ENCODE results near the gene CNIH2. TPM values are rescaled to one million over a fixed set of nuclear protein-coding genes. Genes with fewer than 3 reads are reported as not detected.
"Not testable (repeated sequence)": the region's sequence is repeated elsewhere in the genome, so short reads cannot be mapped to it uniquely, and the experiment has no call there.

The CNIH2 gene
- total RNA-seq, 1 donor from 2014 or later, result not detected

GRCh38 chr11:66293777-66294625 is 16.0 kb downstream of the CNIH2 start:
- peaks cover 37 to 54% (median 39%) of the 10 kb centered on the region in 3 donors for H3K27me3 ChIP-seq (ENCODE audit: control insufficient read depth in 3 of 3, insufficient read depth in 3 of 3, low read length in 3 of 3)
- H3K4me3 ChIP-seq (ENCODE audit: low read length in 3 of 3), result no peak overlapping the region
- H3K9me3 ChIP-seq (ENCODE audit: control insufficient read depth in 3 of 3, low read length in 3 of 3), result no peaks in the 10 kb centered on the region
- no peak overlapping the region for H3K27ac ChIP-seq (ENCODE audit: low read depth, low read length)
- peaks cover 5 to 17% (median 10%) of the 10 kb centered on the region in 3 donors for H3K4me1 ChIP-seq (ENCODE audit: control insufficient read depth in 3 of 3, insufficient read depth in 3 of 3, low read length in 3 of 3)
- no peak overlapping the region for H3K9ac ChIP-seq (ENCODE audit: low read depth in 1 of 3, low read length in 3 of 3)
- H3K36me3 ChIP-seq (ENCODE audit: control insufficient read depth in 3 of 3, insufficient read depth in 3 of 3, low read length in 3 of 3), result no peaks in the 10 kb centered on the region

GRCh38 chr11:66294626-66295620 is 16.9 kb downstream of the CNIH2 start:
- H3K27ac ChIP-seq (ENCODE audit: low read depth, low read length), result no peak overlapping the region
- no peak overlapping the region for H3K9ac ChIP-seq (ENCODE audit: low read depth in 1 of 3, low read length in 3 of 3)
- no peak overlapping the region for H3K4me3 ChIP-seq (ENCODE audit: low read length in 3 of 3)
- peaks cover 37 to 54% (median 39%) of the 10 kb centered on the region in 3 donors for H3K27me3 ChIP-seq (ENCODE audit: control insufficient read depth in 3 of 3, insufficient read depth in 3 of 3, low read length in 3 of 3)
- no peaks in the 10 kb centered on the region for H3K36me3 ChIP-seq (ENCODE audit: control insufficient read depth in 3 of 3, insufficient read depth in 3 of 3, low read length in 3 of 3)
- H3K4me1 ChIP-seq (ENCODE audit: control insufficient read depth in 3 of 3, insufficient read depth in 3 of 3, low read length in 3 of 3), result peaks cover 0 to 9% (median 4%) of the 10 kb centered on the region in 3 donors
- no peaks in the 10 kb centered on the region for H3K9me3 ChIP-seq (ENCODE audit: control insufficient read depth in 3 of 3, low read length in 3 of 3)

- Histone ChIP-seq H3K4me3 (ENCODE audit: low read length in 3 of 3) (no peak overlapping the region), H3K27ac (ENCODE audit: low read depth, low read length) (no peak overlapping the region), H3K9me3 (ENCODE audit: control insufficient read depth in 3 of 3, low read length in 3 of 3) (no peaks in the 10 kb centered on the region)
Observed at GRCh38 chr11:66297610-66298009, 19.6 kb downstream of the CNIH2 start.

GRCh38 chr11:66299186-66299585 is 21.2 kb downstream of the CNIH2 start:
- Histone ChIP-seq H3K27ac (ENCODE audit: low read depth, low read length) (no peak overlapping the region), H3K4me3 (ENCODE audit: low read length in 3 of 3) (no peak overlapping the region), H3K36me3 (ENCODE audit: control insufficient read depth in 3 of 3, insufficient read depth in 3 of 3, low read length in 3 of 3) (no peaks in the 10 kb centered on the region), H3K4me1 (ENCODE audit: control insufficient read depth in 3 of 3, insufficient read depth in 3 of 3, low read length in 3 of 3) (no peaks in the 10 kb centered on the region), H3K9me3 (ENCODE audit: control insufficient read depth in 3 of 3, low read length in 3 of 3) (no peaks in the 10 kb centered on the region), H3K27me3 (ENCODE audit: control insufficient read depth in 3 of 3, insufficient read depth in 3 of 3, low read length in 3 of 3) (peaks cover 14 to 26% (median 15%) of the 10 kb centered on the region in 3 donors), H3K9ac (ENCODE audit: low read depth in 1 of 3, low read length in 3 of 3) (no peak overlapping the region)

More at GRCh38 chr11:66297610-66298009, 19.6 kb downstream of the CNIH2 start:
- no peaks in the 10 kb centered on the region for H3K4me1 ChIP-seq (ENCODE audit: control insufficient read depth in 3 of 3, insufficient read depth in 3 of 3, low read length in 3 of 3)
- H3K9ac ChIP-seq (ENCODE audit: low read depth in 1 of 3, low read length in 3 of 3), result no peak overlapping the region
- H3K27me3 ChIP-seq (ENCODE audit: control insufficient read depth in 3 of 3, insufficient read depth in 3 of 3, low read length in 3 of 3), result peaks cover 28 to 42% (median 29%) of the 10 kb centered on the region in 3 donors
- no peaks in the 10 kb centered on the region for H3K36me3 ChIP-seq (ENCODE audit: control insufficient read depth in 3 of 3, insufficient read depth in 3 of 3, low read length in 3 of 3)

- Histone ChIP-seq H3K9me3 (ENCODE audit: control insufficient read depth in 3 of 3, low read length in 3 of 3) (no peaks in the 10 kb centered on the region), H3K4me3 (ENCODE audit: low read length in 3 of 3) (no peak overlapping the region), H3K36me3 (ENCODE audit: control insufficient read depth in 3 of 3, insufficient read depth in 3 of 3, low read length in 3 of 3) (no peaks in the 10 kb centered on the region), H3K9ac (ENCODE audit: low read depth in 1 of 3, low read length in 3 of 3) (no peak overlapping the region), H3K27me3 (ENCODE audit: control insufficient read depth in 3 of 3, insufficient read depth in 3 of 3, low read length in 3 of 3) (no peaks in the 10 kb centered on the region), H3K4me1 (ENCODE audit: control insufficient read depth in 3 of 3, insufficient read depth in 3 of 3, low read length in 3 of 3) (no peaks in the 10 kb centered on the region), H3K27ac (ENCODE audit: low read depth, low read length) (no peak overlapping the region)
Observed at GRCh38 chr11:66302656-66303055, 24.7 kb downstream of the CNIH2 start.

GRCh38 chr11:66309475-66309874 is 31.5 kb downstream of the CNIH2 start:
- H3K9ac ChIP-seq (ENCODE audit: low read depth in 1 of 3, low read length in 3 of 3), result no peak overlapping the region
- H3K4me3 ChIP-seq (ENCODE audit: low read length in 3 of 3), result no peak overlapping the region
- no peak overlapping the region for H3K27ac ChIP-seq (ENCODE audit: low read depth, low read length)
- no peaks in the 10 kb centered on the region for H3K9me3 ChIP-seq (ENCODE audit: control insufficient read depth in 3 of 3, low read length in 3 of 3)
- H3K27me3 ChIP-seq (ENCODE audit: control insufficient read depth in 3 of 3, insufficient read depth in 3 of 3, low read length in 3 of 3), result peaks cover under 1 to 7% (median under 1%) of the 10 kb centered on the region in 3 donors
- H3K4me1 ChIP-seq (ENCODE audit: control insufficient read depth in 3 of 3, insufficient read depth in 3 of 3, low read length in 3 of 3), result peaks cover 6 to 15% (median 12%) of the 10 kb centered on the region in 3 donors
- no peaks in the 10 kb centered on the region for H3K36me3 ChIP-seq (ENCODE audit: control insufficient read depth in 3 of 3, insufficient read depth in 3 of 3, low read length in 3 of 3)

- Histone ChIP-seq H3K4me3 (ENCODE audit: low read length in 3 of 3) (no peak overlapping the region), H3K27me3 (ENCODE audit: control insufficient read depth in 3 of 3, insufficient read depth in 3 of 3, low read length in 3 of 3) (peaks cover 7 to 13% (median 7%) of the 10 kb centered on the region in 3 donors), H3K36me3 (ENCODE audit: control insufficient read depth in 3 of 3, insufficient read depth in 3 of 3, low read length in 3 of 3) (no peaks in the 10 kb centered on the region), H3K9me3 (ENCODE audit: control insufficient read depth in 3 of 3, low read length in 3 of 3) (no peaks in the 10 kb centered on the region), H3K27ac (ENCODE audit: low read depth, low read length) (no peak overlapping the region), H3K4me1 (ENCODE audit: control insufficient read depth in 3 of 3, insufficient read depth in 3 of 3, low read length in 3 of 3) (peaks cover 9 to 17% (median 16%) of the 10 kb centered on the region in 3 donors), H3K9ac (ENCODE audit: low read depth in 1 of 3, low read length in 3 of 3) (no peak overlapping the region)
Observed at GRCh38 chr11:66310324-66310723, 32.3 kb downstream of the CNIH2 start.

- not testable (repeated sequence) for H3K27ac ChIP-seq (ENCODE audit: low read depth, low read length); H3K9ac ChIP-seq (ENCODE audit: low read depth in 1 of 3, low read length in 3 of 3); H3K9me3 ChIP-seq (ENCODE audit: control insufficient read depth in 3 of 3, low read length in 3 of 3); H3K4me3 ChIP-seq (ENCODE audit: low read length in 3 of 3); H3K36me3 ChIP-seq (ENCODE audit: control insufficient read depth in 3 of 3, insufficient read depth in 3 of 3, low read length in 3 of 3)
- H3K27me3 ChIP-seq (ENCODE audit: control insufficient read depth in 3 of 3, insufficient read depth in 3 of 3, low read length in 3 of 3), result peaks cover 13 to 18% (median 13%) of the 10 kb centered on the region in 3 donors
- peaks cover 11 to 23% (median 16%) of the 10 kb centered on the region in 3 donors for H3K4me1 ChIP-seq (ENCODE audit: control insufficient read depth in 3 of 3, insufficient read depth in 3 of 3, low read length in 3 of 3)
Observed at GRCh38 chr11:66310803-66311440, 32.9 kb downstream of the CNIH2 start.

- Histone ChIP-seq H3K9ac (ENCODE audit: low read depth in 1 of 3, low read length in 3 of 3) (peak overlapping the region in 2 of 3 donors; percentile 68 to 81), H3K4me1 (ENCODE audit: control insufficient read depth in 3 of 3, insufficient read depth in 3 of 3, low read length in 3 of 3) (peaks cover 11 to 29% (median 21%) of the 10 kb centered on the region in 3 donors), H3K36me3 (ENCODE audit: control insufficient read depth in 3 of 3, insufficient read depth in 3 of 3, low read length in 3 of 3) (no peaks in the 10 kb centered on the region), H3K27me3 (ENCODE audit: control insufficient read depth in 3 of 3, insufficient read depth in 3 of 3, low read length in 3 of 3) (peaks cover 18 to 24% (median 19%) of the 10 kb centered on the region in 3 donors), H3K27ac (ENCODE audit: low read depth, low read length) (peak overlapping the region; percentile 73), H3K9me3 (ENCODE audit: control insufficient read depth in 3 of 3, low read length in 3 of 3) (no peaks in the 10 kb centered on the region), H3K4me3 (ENCODE audit: low read length in 3 of 3) (peak overlapping the region in 2 of 3 donors; percentile 87 to 91)
Observed at GRCh38 chr11:66311470-66311964, 33.5 kb downstream of the CNIH2 start.

Data from skeletal muscle tissue (tissue), 4 donors.